HepG2 (cell line): ENCODE data around the gene ALK. TPM values are rescaled to one million over a fixed set of nuclear protein-coding genes. Genes with fewer than 3 reads are reported as not detected.

Source experiments
- ATAC-seq: fragments of 200-7000 bp; cut with Tn5 transposase; 3 replicates; pipeline ENCODE4 v1.9.1; 2020; ENCODE audit warnings: mild to moderate bottlenecking, moderate library complexity
- BruUV-seq: library from RNA; stranded (reverse); fragments of 400-500 nt; replicated peaks from 2 replicates; lab custom pipeline; 2021; lab: Mats Ljungman, UMichigan
- CTCF ChIA-PET: fragments of 300-600 bp; formaldehyde crosslinking; extraction: SDS; loops from one replicate; lab custom pipeline; 2021; ENCODE audit warnings: low total read pairs, inconsistent platforms, low intra/inter-chr PET ratio; lab: Yijun Ruan, JAX
- POLR2A ChIA-PET: fragments of 350-600 bp; sonication (Branson Sonifier 250); formaldehyde crosslinking; loops from one replicate; lab custom pipeline; 2020; ENCODE audit warnings: antibody characterized with exemption, inconsistent platforms; lab: Yijun Ruan, JAX
- DNase-seq: peaks from one replicate; pipeline ENCODE4 v3.0.0-alpha.2; 2015; ENCODE audit warnings: low spot score
- FAIRE-seq: peaks from 3 replicates; lab custom pipeline; 2011; peaks lifted over from hg19 to GRCh38; lab: Jason Lieb, UNC
- H2AFZ ChIP-seq: one replicate; pipeline ENCODE4 v1.6.1; 2011; ENCODE audit warnings: low read length, inconsistent platforms
- H3K27ac ChIP-seq: fragments of 300-600 bp; 3 replicates; pipeline ENCODE4 v1.8.0; 2011; ENCODE audit warnings: mixed run types, mild to moderate bottlenecking, mixed read lengths, low read length, inconsistent platforms; ENCODE audit not compliant: insufficient read depth; ENCODE audit errors: extremely low read length
- H3K27me3 ChIP-seq, 2 experiments: fragments of 200-600 bp in 1 of 2; 2 replicates in 1 of 2; 3 replicates in 1 of 2; pipeline versions ENCODE4 v1.6.0 to v1.8.0; 2011; ENCODE audit warnings: low read length in 2 of 2, mild to moderate bottlenecking in 2 of 2, moderate library complexity in 2 of 2, inconsistent platforms in 1 of 2; ENCODE audit not compliant: insufficient read depth in 2 of 2, control insufficient read depth in 1 of 2
- H3K36me3 ChIP-seq, 2 experiments: fragments of 200-600 bp in 1 of 2; replicated peaks in 1 of 2; 2 replicates in 1 of 2; 3 replicates in 1 of 2; pipeline versions ENCODE4 v1.5.1 to v1.8.0; 2011; ENCODE audit warnings: low read length in 2 of 2, inconsistent platforms in 1 of 2; ENCODE audit not compliant: insufficient read depth in 2 of 2, control insufficient read depth in 1 of 2
- H3K4me1 ChIP-seq: 2 replicates; pipeline ENCODE4 v1.5.1; 2012; ENCODE audit warnings: low read length, inconsistent platforms; ENCODE audit not compliant: insufficient read depth
- H3K4me2 ChIP-seq: 2 replicates; pipeline ENCODE4 v1.6.0; 2011; ENCODE audit warnings: low read depth, low read length, inconsistent platforms
- H3K4me3 ChIP-seq, 3 experiments: fragments of 200-600 bp in 1 of 3; sonication (generic), shearing (Covaris generic) in 1 of 3; replicated peaks in 1 of 3; 2 replicates each; pipeline ENCODE4 v1.5.1; 2011 to 2016; ENCODE audit warnings: low read length in 3 of 3, inconsistent platforms in 2 of 3, low read depth in 2 of 3, mild to moderate bottlenecking in 2 of 3, control low read depth in 1 of 3, mixed read lengths in 1 of 3; ENCODE audit not compliant: insufficient read depth in 1 of 3
- H3K79me2 ChIP-seq: one replicate; pipeline ENCODE4 v1.6.1; 2011; ENCODE audit warnings: low read length, inconsistent platforms; ENCODE audit not compliant: insufficient read depth
- H3K9ac ChIP-seq: 2 replicates; pipeline ENCODE4 v1.6.0; 2011; ENCODE audit warnings: mild to moderate bottlenecking, low read depth, low read length, inconsistent platforms; ENCODE audit not compliant: insufficient read depth
- H3K9me3 ChIP-seq: 2 replicates; pipeline ENCODE4 v1.5.1; 2012; ENCODE audit warnings: mild to moderate bottlenecking, low read length
- H4K20me1 ChIP-seq: 2 replicates; pipeline ENCODE4 v1.6.0; 2011; ENCODE audit warnings: inconsistent platforms, mild to moderate bottlenecking, low read length, moderate library complexity; ENCODE audit not compliant: insufficient read depth
- FIP1L1 ChIP-seq: fragments of 200-400 bp; formaldehyde crosslinking; IDR thresholded peaks from 2 replicates; pipeline ENCODE4 v1.6.1; 2018; ENCODE audit warnings: low read depth, mild to moderate bottlenecking, low read length, moderate library complexity, borderline replicate concordance; ENCODE audit not compliant: insufficient read depth
- IRF2 ChIP-seq: IDR thresholded peaks from 2 replicates; pipeline ENCODE4 v1.6.1; 2018; ENCODE audit warnings: missing genetic modification reagents, missing compliant biosample characterization
- JUND ChIP-seq: sonication (generic); formaldehyde crosslinking; IDR thresholded peaks from 2 replicates; pipeline ENCODE4 v1.8.0; 2022; ENCODE audit warnings: mild to moderate bottlenecking, missing genetic modification reagents
- YEATS4 ChIP-seq: sonication (generic); formaldehyde crosslinking; IDR thresholded peaks from 2 replicates; pipeline ENCODE4 v1.4.0; 2020; ENCODE audit warnings: missing genetic modification reagents, borderline replicate concordance
- ZNF782 ChIP-seq: sonication (generic); formaldehyde crosslinking; IDR thresholded peaks from 2 replicates; pipeline ENCODE4 v1.4.0; 2020; ENCODE audit warnings: missing genetic modification reagents, mild to moderate bottlenecking, borderline replicate concordance
- WGBS: methylation state at CpG from one replicate; pipeline ENCODE4 v1.1.6; 2017; ENCODE audit warnings: low lambda C conversion rate; 5-methylcytosine and 5-hydroxymethylcytosine counted together
- in situ Hi-C: cut with HindIII; loops from 2 replicates; pipeline ENCODE4 v1.10.0; 2017; ENCODE audit warnings: low pct_unique_long_range_greater_than_20kb; ENCODE audit not compliant: extremely low pct_ligation_motif_present
- intact Hi-C: fragments of 100-400 bp; cut with micrococcal nuclease; formaldehyde crosslinking; loops from one replicate; pipeline ENCODE4 v1.10.0; 2022; ENCODE audit not compliant: unreplicated experiment
- polyA plus RNA-seq, 8 experiments: library from polyadenylated mRNA; depleted of rRNA in 3 of 8; stranded (reverse) in 7 of 8; unstranded in 1 of 8; fragments of >200 nt; fragmentation: Illumina TruSeq in 4 of 8; extraction: Trizol in 4 of 8; gene quantifications; 2 replicates each; pipeline versions ENCODE4 v1.2.1 to v1.2.3, GENCODE V29; 2011 to 2016; ENCODE audit warnings: low read depth in 4 of 8, missing spikeins in 1 of 8, mixed read lengths in 1 of 8; ENCODE audit not compliant: insufficient read depth in 1 of 8
- total RNA-seq, 5 experiments: library from RNA; depleted of rRNA; stranded (reverse); fragments of >200 nt; fragmentation: Illumina TruSeq; extraction: Trizol; gene quantifications; 2 replicates each; pipeline ENCODE4 v1.2.3, GENCODE V29; 2016; ENCODE audit warnings: low read depth in 1 of 5
- TF ChIP-seq, protein P1 (sequence below): conservative IDR thresholded peaks from 2 replicates; pipeline ENCODE4 v1.6.1; 2018; ENCODE audit warnings: missing genetic modification reagents
- TF ChIP-seq, protein P2 (sequence below): sonication (generic); formaldehyde crosslinking; conservative IDR thresholded peaks from 2 replicates; pipeline ENCODE4 v1.8.1; 2023; ENCODE audit warnings: missing genetic modification reagents
- TF ChIP-seq, protein P3 (sequence below): sonication (generic); formaldehyde crosslinking; IDR thresholded peaks from 2 replicates; pipeline ENCODE4 v1.4.0; 2020; ENCODE audit warnings: missing genetic modification reagents

Gene ALK
- total and polyA plus RNA-seq, 2 of the 13 experiments (the other 11 are each of a cell fraction or from before 2014, with no cell fraction given) = not detected

DNA sequence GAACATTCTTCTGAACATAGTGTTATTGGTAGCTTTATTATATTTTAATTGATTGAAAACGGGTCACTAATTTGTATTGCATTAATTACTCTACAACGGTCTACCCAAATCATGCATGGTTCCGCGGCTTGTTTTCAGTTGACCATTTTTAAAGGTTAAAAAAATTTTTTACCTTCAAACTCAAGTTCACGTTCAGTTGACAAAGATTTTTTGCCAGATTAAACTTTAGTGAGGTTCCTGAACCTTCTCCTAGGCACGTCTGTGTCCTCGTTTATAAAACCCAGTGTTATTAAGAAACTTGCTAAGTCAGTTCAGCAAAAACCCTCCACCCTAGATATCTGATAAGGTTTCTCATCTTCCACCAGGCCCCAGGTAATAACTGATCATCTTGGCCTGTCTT lies 331.2 kb downstream of the ALK start (continued):
- TF ChIP-seq, protein P1, sequence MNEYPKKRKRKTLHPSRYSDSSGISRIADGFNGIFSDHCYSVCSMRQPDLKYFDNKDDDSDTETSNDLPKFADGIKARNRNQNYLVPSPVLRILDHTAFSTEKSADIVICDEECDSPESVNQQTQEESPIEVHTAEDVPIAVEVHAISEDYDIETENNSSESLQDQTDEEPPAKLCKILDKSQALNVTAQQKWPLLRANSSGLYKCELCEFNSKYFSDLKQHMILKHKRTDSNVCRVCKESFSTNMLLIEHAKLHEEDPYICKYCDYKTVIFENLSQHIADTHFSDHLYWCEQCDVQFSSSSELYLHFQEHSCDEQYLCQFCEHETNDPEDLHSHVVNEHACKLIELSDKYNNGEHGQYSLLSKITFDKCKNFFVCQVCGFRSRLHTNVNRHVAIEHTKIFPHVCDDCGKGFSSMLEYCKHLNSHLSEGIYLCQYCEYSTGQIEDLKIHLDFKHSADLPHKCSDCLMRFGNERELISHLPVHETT (CRISPR knock-in tag) = no peak
- no peak for TF ChIP-seq ZNF782 (CRISPR knock-in tag)
- TF ChIP-seq IRF2 (CRISPR knock-in tag) = no peak
- TF ChIP-seq, protein P2, sequence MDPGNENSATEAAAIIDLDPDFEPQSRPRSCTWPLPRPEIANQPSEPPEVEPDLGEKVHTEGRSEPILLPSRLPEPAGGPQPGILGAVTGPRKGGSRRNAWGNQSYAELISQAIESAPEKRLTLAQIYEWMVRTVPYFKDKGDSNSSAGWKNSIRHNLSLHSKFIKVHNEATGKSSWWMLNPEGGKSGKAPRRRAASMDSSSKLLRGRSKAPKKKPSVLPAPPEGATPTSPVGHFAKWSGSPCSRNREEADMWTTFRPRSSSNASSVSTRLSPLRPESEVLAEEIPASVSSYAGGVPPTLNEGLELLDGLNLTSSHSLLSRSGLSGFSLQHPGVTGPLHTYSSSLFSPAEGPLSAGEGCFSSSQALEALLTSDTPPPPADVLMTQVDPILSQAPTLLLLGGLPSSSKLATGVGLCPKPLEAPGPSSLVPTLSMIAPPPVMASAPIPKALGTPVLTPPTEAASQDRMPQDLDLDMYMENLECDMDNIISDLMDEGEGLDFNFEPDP (CRISPR knock-in tag) = no peak
- TF ChIP-seq JUND (CRISPR knock-in tag) = no peak
- TF ChIP-seq YEATS4 (CRISPR knock-in tag) = no peak
- TF ChIP-seq, all 625 proteins: peak for 0

DNA sequence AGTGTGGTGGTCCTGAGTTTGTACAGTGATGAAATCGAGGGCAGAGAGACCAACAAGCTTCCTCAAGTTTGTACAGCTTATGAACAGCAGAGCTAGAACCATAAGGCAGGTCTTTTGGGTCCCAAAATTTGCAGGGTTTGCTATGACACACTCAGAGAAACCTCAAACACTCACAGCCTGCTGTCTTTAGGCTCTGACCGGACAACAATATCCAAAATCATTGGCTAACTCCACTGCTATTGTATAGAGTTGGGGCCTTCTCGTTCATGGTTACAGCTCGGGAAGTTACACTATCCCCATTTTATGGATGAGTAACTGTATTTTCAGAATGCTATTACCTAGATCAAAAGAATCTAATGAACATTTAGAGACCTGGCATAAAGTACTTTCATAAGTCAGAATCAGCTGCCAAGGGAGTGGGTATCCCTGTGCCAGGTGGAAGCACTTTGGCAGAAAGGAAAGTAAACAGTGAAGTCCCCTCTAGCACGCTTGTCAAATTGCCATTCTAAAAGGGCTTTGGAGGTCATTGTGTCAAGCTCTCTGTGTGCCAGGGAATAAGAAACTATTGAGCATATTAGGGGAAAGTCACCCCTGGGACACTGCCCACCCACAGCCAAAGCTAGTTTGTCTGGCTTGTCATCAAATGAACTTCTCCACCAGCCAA lies 331.8 kb downstream of the ALK start:
- H3K4me3 ChIP-seq = no peak overlapping the region
- H3K27me3 ChIP-seq = peaks cover 0 to 11% of the 10 kb centered on the region in 2 experiments; a peak in 1 of 5 replicates
- DNase-seq (no peak), ATAC-seq (no peak), FAIRE-seq (no peak)
- 17% methylated on average over 5 of the region's 5 CpGs for WGBS
- in situ Hi-C loops (no loop called here), intact Hi-C loops (no loop called here)
- no peak overlapping the region for H3K4me2 ChIP-seq
- no peaks in the 10 kb centered on the region for H3K4me1 ChIP-seq
- no peaks in the 10 kb centered on the region for H4K20me1 ChIP-seq
- H3K9ac ChIP-seq = no peak overlapping the region
- no peaks in the 10 kb centered on the region for H3K79me2 ChIP-seq
- H3K27ac ChIP-seq = no peak overlapping the region
- ChIA-PET CTCF (no interaction called here), POLR2A (no interaction called here)
- H2AFZ ChIP-seq = no peak overlapping the region
- BruUV-seq = no TSS peak
- H3K9me3 ChIP-seq = no peaks in the 10 kb centered on the region
- TF ChIP-seq FIP1L1 = no peak
- TF ChIP-seq, protein P3, sequence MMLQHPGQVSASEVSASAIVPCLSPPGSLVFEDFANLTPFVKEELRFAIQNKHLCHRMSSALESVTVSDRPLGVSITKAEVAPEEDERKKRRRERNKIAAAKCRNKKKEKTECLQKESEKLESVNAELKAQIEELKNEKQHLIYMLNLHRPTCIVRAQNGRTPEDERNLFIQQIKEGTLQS (CRISPR knock-in tag) = no peak
- H3K36me3 ChIP-seq = no peaks in the 10 kb centered on the region
